Fibroblast of skin of abdomen (primary cell): ENCODE measurements around the gene GPC3.
"Not testable (repeated sequence)": the region's sequence is repeated elsewhere in the genome, so short reads cannot be mapped to it uniquely, and the experiment has no call there.

Experiments used
- DNase-seq: peaks from one replicate; pipeline ENCODE4 v3.0.0-alpha.2; 2013

Gene GPC3

DNA sequence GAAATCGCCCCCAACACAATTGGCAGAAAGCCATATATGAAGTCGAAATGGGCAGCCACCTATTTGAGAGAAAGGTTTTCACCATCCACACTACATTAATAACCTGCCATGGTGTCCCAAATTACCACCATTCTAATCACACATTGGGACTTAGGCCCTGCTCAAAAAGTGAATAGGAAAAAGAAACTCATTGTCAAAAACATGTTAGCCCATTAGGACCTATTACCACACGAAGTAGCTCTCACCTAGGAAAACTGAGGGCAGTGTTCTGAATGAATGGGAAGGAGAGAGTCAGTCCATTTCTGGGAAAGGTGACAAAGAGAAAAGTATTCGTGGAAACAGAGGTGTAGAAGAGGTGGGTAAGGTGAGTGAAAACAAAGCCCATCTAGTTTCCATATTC lies 60.8 kb downstream of the GPC3 start:
- DNase-seq = no peak

DNA sequence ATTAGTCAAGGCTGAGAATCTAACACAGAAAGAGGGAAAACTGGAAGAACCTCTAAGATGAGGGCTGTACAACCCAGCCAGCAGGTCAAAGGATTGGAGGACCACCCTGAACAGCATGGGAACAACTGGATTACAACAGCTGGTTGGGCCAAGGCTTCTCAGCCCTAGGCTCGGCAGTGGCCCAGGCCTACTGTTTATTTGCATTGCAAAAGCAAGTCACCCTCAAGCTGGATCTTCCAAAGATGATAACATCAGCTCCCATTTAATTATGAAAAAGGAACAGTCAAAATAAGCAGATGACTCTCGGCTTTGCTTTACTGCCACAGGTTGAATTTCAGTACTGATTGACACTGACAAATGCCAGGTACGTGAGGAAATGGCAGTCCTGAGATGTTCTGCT lies 61.8 kb downstream of the GPC3 start:
- no peak for DNase-seq

- DNase-seq = peak; percentile 1
These were observed 62.3 kb downstream of the GPC3 start for GRCh38 chrX:133923113-133923512.

- no peak for DNase-seq
These were observed 63.0 kb downstream of the GPC3 start for GRCh38 chrX:133922390-133922771.

GRCh38 chrX:133921764-133922389 lies 63.5 kb downstream of the GPC3 start:
- peak; percentile 27 for DNase-seq

DNA sequence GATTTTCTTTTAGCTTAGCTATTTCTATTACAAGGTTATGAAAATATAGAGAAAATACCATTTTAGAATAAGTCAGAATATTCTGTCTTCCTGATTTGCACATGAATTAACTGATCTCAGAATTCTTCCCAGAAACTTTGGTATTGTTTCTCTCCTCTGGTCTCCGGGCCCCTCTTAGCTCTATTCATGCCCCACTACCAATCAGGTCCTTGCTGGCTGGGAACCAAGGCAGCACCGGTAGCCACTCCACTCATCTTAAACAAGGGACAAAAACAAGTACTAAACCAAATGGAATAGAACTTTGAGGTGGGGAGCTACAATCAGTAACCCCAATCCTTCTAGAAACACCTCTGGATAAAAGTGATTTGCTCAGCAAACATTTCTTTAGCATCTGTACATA lies 64.3 kb downstream of the GPC3 start:
- no peak for DNase-seq

- DNase-seq = no peak
These were observed 67.0 kb downstream of the GPC3 start for GRCh38 chrX:133918361-133918771.

DNA sequence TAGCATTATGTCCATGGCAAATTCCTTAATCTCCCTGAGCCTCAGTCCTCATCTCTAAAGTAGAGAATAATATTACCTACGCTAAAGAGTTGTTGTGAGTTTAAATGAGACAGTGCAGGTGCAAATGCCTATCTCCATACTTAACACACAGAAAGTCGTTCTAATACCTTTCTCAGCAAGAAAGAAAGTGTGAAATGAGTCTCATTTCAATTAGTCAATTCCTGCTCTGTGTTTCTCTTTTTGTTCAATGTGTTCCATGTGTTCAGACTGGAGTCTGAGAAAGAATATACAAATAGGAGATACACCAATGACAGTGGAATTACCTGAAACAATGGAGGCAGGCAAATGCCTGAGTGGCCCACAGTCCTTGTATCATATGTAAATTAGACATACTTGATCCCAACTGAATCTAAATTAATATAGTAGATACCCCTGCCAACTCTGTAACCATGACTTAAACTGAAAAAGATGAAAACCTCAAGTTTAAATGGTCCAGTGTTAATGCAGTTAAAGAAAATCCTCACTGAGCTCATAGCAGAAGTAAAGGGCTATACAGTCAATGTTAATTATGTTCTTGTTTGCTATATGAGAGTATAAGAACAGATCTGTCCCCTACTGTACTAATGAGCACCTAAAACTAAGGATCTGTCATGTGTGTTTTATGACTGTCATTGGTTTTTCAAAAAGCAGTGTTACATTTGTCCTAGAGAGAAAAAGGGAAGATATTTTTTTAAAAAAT lies 68.2 kb downstream of the GPC3 start:
- DNase-seq = no peak

GRCh38 chrX:133913658-133914388 lies 71.6 kb downstream of the GPC3 start:
- DNase-seq = no peak

DNA sequence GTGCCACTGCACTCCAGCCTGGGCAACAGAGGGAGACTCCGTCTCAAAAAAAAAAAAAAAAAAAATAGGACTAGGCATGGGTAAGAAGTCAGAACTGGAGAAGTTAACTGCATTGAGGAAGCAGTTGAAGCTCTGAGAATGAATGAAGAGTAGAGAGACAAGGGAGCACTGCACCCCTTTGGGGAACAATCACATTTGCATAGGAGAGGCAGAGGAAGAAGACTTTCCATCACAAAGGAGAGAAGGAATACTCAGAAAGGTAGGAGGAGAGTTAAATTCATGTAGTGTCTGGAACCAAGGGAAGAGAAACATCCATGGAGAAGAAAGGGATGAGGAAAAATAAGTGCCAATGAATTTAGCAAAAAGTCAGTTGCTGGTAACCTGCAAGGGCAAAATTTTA lies 72.4 kb downstream of the GPC3 start:
- no peak for DNase-seq

DNA sequence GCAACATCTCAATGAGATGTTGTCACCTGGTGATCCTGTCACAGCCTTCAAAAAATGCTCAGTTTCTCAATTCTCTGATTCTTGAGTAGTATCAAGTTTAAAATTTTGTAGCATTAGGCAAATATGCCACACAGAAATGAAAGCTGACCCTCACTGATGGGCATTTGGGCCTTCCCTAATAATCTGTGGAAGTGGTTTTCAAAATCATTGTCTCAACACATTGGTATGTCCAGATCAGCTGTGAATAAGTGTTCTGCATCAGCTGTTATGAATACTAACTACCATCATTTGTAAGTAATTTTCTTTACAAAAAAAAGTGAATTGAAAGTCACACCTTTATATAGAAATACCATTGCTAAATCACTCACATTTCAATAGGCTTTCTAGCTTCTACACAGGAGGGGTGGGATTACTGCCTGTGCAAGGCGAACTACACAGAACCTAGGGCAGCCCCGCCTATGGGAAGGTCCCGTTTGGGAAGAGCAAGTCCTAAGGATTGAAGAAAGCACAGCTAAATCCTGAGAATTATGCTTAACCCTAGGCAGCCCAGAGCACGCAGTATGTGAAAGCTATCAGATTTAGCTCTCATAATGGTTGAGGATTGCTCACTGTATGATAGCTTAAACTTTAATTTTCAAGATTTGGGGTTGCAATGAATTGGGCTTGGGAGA lies 73.4 kb downstream of the GPC3 start:
- no peak for DNase-seq

DNA sequence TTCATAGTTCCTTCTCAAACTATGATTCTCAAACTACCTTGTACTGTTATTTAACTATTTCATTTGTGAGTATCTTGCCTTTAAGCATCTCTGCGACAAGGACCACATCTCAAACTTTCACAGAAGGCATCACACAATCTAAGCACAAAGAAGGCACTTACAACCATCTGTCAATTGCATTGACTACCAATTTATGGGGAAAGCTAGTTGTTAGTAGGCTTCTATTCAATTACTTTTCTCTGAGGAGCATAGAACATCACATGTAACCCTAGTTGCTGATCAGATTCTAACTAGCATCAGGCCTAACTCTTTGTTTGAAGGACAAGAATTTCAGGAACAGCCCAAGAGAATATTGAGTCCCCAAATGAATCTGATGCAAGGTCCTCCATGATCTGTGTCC lies 74.9 kb downstream of the GPC3 start:
- no peak for DNase-seq

GRCh38 chrX:133909888-133910287 lies 75.5 kb downstream of the GPC3 start:
- DNase-seq = no peak

DNA sequence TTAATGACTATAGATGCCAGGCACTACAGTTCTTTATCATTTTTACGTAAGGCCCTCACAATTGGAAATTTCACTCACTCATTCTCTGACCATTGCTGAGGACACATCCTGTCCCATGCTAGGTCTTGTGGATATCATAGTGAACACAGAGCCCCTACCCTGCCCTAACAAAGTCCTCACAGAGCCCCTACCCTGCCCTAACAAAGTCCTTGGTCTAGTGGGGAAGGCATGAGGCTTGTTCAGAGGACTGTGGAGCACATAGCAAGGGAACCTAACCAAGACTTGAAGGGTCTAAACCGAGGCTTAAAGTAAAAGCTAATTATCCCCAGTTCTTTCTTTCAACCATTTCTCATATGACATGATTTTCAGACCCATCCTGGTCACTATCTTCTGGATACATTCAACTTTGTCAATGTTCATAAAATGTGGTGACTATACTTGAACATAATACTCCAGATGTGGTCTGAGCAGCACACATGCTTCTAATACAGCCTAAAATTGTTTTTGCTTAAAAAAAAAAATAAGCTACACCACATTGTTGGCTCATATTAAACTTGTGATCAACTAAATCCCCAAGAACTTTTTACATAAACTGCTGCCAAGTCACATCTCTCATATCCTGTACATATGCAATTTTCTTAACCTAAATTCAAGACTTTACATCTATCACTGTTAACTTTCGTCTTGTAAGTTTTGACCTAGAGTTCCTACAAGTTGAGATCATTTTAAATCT lies 77.0 kb downstream of the GPC3 start:
- peak; percentile 7 for DNase-seq

DNA sequence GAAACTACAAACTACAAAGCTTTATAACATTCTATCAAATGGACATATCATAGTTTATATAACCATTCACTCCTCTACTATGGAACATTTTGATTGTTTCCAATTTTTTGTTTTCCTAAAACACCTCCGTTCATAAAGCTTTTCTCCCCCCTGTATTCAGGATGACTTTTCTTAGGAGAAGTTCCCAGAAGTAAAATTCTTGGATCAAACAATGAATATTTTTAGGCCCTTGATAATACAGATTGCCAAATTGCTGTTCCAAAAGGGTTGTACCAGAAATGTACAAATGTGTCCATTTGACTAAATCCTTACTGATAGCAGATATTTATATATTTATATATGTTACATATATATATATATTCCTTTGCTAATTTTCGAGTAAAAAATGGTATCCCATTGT lies 77.8 kb downstream of the GPC3 start:
- DNase-seq = no peak

GRCh38 chrX:133905305-133905704 lies 80.1 kb downstream of the GPC3 start:
- no peak for DNase-seq

- DNase-seq = no peak
These were observed 87.7 kb downstream of the GPC3 start for GRCh38 chrX:133897593-133898163.

- no peak for DNase-seq
These were observed 93.1 kb downstream of the GPC3 start for GRCh38 chrX:133892337-133892736.

DNA sequence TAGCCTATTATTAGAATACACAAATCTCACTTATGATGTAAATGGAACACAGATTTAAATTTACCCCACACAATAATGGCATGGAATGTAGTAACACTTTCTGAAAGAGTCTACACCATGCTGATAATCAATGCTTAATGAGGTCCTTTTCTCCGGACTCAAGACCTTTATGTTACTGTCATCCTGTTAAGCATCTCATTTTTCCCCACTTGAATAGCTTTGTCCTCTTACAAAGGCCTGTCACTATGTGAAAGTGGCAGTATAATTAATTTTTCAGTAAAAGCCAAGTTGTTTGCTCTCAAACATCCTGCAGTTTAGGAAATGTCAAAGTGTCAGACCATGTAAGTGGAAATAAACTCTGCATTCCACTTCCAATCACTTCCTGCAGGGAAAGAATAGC lies 96.4 kb downstream of the GPC3 start:
- DNase-seq = no peak

DNA sequence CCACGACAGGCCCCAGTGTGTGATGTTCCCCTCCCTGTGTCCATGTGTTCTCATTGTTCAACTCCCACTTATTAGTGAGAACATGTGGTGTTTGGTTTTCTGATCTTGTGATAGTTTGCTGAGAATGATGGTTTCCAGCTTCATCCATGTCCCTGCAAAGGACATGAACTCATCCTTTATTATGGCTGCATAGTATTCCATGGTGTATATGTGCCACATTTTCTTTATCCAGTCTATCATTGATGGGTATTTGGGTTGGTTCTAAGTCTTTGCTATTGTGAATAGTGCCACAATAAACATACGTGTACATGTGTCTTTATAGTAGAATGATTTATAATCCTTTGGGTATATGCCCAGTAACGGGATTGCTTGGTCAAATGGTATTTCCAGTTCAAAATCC lies 97.3 kb downstream of the GPC3 start:
- not testable (repeated sequence) for DNase-seq

DNA sequence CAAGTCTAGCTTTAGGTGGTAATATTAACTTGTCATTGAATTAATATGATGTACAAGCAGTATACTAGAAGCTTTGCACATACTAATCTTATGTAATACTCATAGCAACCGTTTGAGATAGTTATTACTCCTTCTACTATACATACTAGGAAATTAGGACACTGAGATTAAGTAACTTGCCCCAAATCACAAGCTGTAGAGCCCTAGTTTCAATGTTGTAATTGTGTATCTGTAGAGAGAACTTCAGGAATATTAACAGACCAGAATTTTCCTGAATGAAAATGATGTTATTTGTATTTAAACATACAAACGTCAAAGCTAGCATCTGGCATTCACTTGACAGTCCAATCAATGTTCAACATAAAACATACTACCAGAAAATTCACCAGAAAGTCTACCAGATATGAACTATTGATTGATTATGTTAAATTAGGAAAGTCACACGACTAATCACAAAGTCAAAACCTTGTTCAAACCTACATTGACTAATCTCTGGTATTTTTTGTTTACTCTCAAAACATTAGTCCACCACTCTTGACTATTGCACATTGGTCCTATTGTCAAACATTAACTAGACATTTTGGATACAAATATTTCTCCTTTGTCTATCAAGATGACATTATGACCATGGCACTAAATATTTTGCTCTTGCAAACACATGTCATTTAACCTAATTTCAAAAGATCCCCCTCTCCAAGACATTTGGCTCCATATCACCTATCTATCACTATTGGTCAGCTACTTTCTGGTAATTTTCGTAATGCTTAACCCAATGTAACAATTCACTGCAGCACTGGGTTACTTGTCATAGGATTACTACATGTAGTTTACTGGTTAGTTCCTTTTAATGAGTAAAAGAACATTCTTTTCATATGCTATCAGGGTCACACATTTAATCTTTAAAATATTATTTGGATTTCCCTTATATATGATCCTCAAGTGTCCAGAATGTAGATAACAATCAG lies 100.7 kb downstream of the GPC3 start:
- DNase-seq = no peak
